ENCODE data around the gene VPS35L. TPM values are rescaled to one million over a fixed set of nuclear protein-coding genes. Genes with fewer than 3 reads are reported as not detected.

VPS35L gene
- total and polyA plus RNA-seq, 7 experiments from 2014 or later = 38.6 to 52.0 (median 46.6) TPM

DNA sequence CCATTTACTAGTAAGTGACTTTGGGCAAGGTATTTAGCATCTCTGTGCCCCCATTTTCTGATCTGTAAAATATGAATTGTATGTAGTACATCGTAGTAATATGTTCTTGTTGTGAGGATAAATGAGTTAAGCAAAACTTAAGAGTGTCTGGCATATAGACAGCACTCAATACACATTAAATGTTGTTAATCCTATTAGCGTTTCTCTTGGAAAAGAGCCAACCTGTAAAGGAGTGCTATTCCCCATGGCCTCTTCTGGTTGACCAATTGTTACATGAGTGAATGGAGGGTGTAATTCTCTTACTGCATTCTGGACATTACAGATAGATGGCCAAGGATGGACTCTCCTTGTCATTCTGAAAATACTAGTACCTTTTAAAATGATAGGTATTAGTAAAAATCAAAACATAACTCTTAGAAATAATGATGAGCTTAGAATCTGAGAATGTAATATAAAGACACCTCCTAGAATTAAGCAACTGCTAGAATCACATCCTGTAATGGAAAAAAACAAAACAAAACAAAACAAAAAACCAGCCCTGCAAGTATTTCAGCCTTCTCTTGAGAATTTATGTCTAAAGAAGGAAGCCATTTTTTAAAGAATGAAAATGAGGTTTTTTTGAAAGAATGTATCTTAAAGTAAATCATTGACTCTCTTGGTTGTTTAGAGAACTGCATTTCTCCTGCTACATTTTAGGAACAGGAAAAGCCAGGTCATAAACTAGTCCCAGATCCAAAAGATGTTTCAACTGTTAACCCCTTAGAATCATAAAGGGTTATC is 193.1 kb downstream of the VPS35L start:
- DNase-seq (no peak), ATAC-seq (no peak)
- no peaks in the 10 kb centered on the region for H3K9me3 Mint-ChIP-seq
- Histone ChIP-seq H3K4me3 (ENCODE audit: low read length) (no peak overlapping the region), H3K36me3 (ENCODE audit: control insufficient read depth in 2 of 3, insufficient read depth in 3 of 3, low read length in 3 of 3) (no peaks in the 10 kb centered on the region), H3K27ac (ENCODE audit: low read depth, low read length) (no peak overlapping the region), H3K4me1 (ENCODE audit: control insufficient read depth in 2 of 2, insufficient read depth in 2 of 2, low read length in 2 of 2) (no peaks in the 10 kb centered on the region), H3K9me3 (ENCODE audit: control insufficient read depth in 2 of 3, low read length in 3 of 3) (no peaks in the 10 kb centered on the region), H3K27me3 (ENCODE audit: control insufficient read depth in 2 of 2, insufficient read depth in 2 of 2, low read length in 2 of 2) (no peaks in the 10 kb centered on the region)
- intact Hi-C loops (cut with micrococcal nuclease) = no loop called here
- no peaks in the 10 kb centered on the region for H3K36me3 Mint-ChIP-seq
- ChIA-PET POLR2A (no interaction called here), CTCF (no interaction called here)
- no peak overlapping the region for H3K4me3 Mint-ChIP-seq
- H3K27ac Mint-ChIP-seq = no peak overlapping the region
- no peaks in the 10 kb centered on the region for H3K27me3 Mint-ChIP-seq
- H3K4me1 Mint-ChIP-seq = no peaks in the 10 kb centered on the region

DNA sequence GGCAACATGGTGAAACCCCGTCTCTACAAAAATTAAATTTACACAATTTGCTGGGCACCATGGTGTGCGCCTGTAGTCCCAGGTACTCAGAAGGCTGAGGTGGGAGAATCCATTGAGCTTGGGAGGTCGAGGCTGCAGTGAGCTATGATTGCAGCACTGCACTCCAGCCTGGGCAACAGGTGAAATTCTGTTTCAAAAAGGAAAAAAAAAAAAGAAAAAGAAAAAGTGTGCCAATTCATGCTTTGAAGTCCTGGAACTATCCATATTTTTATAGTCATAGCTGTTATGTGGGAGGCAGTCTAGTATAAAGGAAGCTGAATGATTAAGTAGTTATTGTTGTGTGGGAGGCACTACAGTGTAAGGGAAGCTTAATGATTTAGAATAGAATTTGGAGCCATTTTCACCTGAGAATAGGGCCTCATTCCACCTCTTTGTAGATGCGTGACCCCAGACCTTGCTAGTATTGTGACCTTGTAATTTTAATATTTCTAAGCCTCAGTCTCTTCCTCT is 194.1 kb downstream of the VPS35L start:
- POLR2A ChIA-PET = no interaction called here
- H3K36me3 ChIP-seq (ENCODE audit: control insufficient read depth in 2 of 3, insufficient read depth in 3 of 3, low read length in 3 of 3) = no peaks in the 10 kb centered on the region
- no peaks in the 10 kb centered on the region for H3K27me3 Mint-ChIP-seq
- no peaks in the 10 kb centered on the region for H3K9me3 ChIP-seq (ENCODE audit: control insufficient read depth in 2 of 3, low read length in 3 of 3)
- H3K27ac Mint-ChIP-seq = no peak overlapping the region
- H3K27ac ChIP-seq (ENCODE audit: low read depth, low read length) = no peak overlapping the region
- intact Hi-C loops (cut with micrococcal nuclease) = no loop called here
- CTCF ChIA-PET = interaction anchor here (0.6 kb wide), 1 partner anchor 61 kb away, joined by 3 read pairs; no protein-coding TSS in a partner anchor
- no peak overlapping the region for H3K4me3 ChIP-seq (ENCODE audit: low read length)
- H3K27me3 ChIP-seq (ENCODE audit: control insufficient read depth in 2 of 2, insufficient read depth in 2 of 2, low read length in 2 of 2) = no peaks in the 10 kb centered on the region
- no peak for ATAC-seq
- no peaks in the 10 kb centered on the region for H3K4me1 ChIP-seq (ENCODE audit: control insufficient read depth in 2 of 2, insufficient read depth in 2 of 2, low read length in 2 of 2)
- H3K4me3 Mint-ChIP-seq = no peak overlapping the region
- H3K9me3 Mint-ChIP-seq = no peaks in the 10 kb centered on the region
- no peak for DNase-seq
- no peaks in the 10 kb centered on the region for H3K36me3 Mint-ChIP-seq
- no peaks in the 10 kb centered on the region for H3K4me1 Mint-ChIP-seq

Other genes with a start within 250 kb of the VPS35L start
- not detected for gene TMC5, start 137.8 kb upstream of the VPS35L start, total RNA-seq
- not detected for gene TMC5, start 137.8 kb upstream of the VPS35L start, polyA plus RNA-seq
- 10 to 100 TPM; 16.6 to 27.6 (median 18.8) TPM for gene GDE1, start 33.6 kb upstream of the VPS35L start, total RNA-seq
- gene GDE1, start 33.6 kb upstream of the VPS35L start, polyA plus RNA-seq = 10 to 100 TPM; 21.1 to 25.7 TPM
- 10 to 100 TPM; 14.9 to 33.0 (median 18.2) TPM for gene CCP110, start 31.8 kb upstream of the VPS35L start, total RNA-seq
- gene CCP110, start 31.8 kb upstream of the VPS35L start, polyA plus RNA-seq = 10 to 100 TPM in 1 of 2 donors, 1 to 10 TPM in 1; 9.2 to 11.2 TPM
- 10 to 100 TPM in 3 of 5 experiments, 1 to 10 TPM in 2; 6.4 to 20.6 (median 18.5) TPM for gene KNOP1, start 162.5 kb downstream of the VPS35L start, total RNA-seq
- gene KNOP1, start 162.5 kb downstream of the VPS35L start, polyA plus RNA-seq = 10 to 100 TPM in 1 of 2 donors, 1 to 10 TPM in 1; 9.8 to 13.4 TPM
- gene IQCK, start 162.6 kb downstream of the VPS35L start, total RNA-seq = 1 to 10 TPM in 4 of 5 experiments, under 1 TPM in 1; 0.48 to 4.1 (median 2.6) TPM
- 1 to 10 TPM; 3.5 to 5.0 TPM for gene IQCK, start 162.6 kb downstream of the VPS35L start, polyA plus RNA-seq